Measurements from ENCODE around the gene SHROOM3.

The SHROOM3 gene

GRCh38 chr4:76592460-76592859, 157.4 kb downstream of the SHROOM3 start:
- no peak overlapping the region for H3K4me3 ChIP-seq (ENCODE audit: low read depth, low read length)
- no peak for DNase-seq (ENCODE audit: low read depth)
- no peak for TF ChIP-seq CTCF (IDR thresholded peaks at IDR 0.05; ENCODE audit: insufficient read depth, low read depth, low read length, missing control alignments)

GRCh38 chr4:76594173-76594572, 159.1 kb downstream of the SHROOM3 start:
- DNase-seq (ENCODE audit: low read depth): no peak
- no peak overlapping the region for H3K4me3 ChIP-seq (ENCODE audit: low read depth, low read length)
- TF ChIP-seq CTCF (IDR thresholded peaks at IDR 0.05; ENCODE audit: insufficient read depth, low read depth, low read length, missing control alignments): no peak

- DNase-seq (ENCODE audit: low read depth): no peak
- no peak overlapping the region for H3K4me3 ChIP-seq (ENCODE audit: low read depth, low read length)
- no peak for TF ChIP-seq CTCF (IDR thresholded peaks at IDR 0.05; ENCODE audit: insufficient read depth, low read depth, low read length, missing control alignments)
These were observed 160.4 kb downstream of the SHROOM3 start for GRCh38 chr4:76595435-76595834.

GRCh38 chr4:76596713-76597112, 161.7 kb downstream of the SHROOM3 start:
- no peak for DNase-seq (ENCODE audit: low read depth)
- no peak for TF ChIP-seq CTCF (IDR thresholded peaks at IDR 0.05; ENCODE audit: insufficient read depth, low read depth, low read length, missing control alignments)
- no peak overlapping the region for H3K4me3 ChIP-seq (ENCODE audit: low read depth, low read length)

DNA sequence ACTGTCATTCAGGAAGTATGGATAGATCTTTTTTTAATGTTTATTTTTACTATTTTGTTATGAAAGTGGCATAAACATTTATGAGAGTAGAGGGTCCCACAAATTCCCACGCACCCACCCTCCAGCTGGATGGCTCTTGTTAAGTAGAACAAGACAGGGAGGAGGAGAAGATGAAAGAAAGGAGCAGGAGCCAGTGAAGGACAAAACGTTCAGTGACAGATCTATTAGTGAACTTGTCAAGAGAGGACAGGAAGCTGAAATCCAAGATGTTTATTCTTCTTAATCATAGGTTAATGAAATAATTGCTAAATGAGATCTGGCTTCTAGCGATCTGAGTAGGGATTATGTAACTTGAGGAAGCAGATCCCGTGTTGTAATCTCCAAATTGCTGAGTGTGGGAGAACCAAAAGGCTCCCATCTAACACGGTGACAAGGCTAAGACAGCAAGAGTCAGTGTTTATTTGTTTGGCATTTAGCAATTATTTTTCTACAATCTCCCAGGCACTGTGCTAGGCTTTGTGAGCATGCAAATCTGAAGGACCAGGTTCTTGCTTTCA, 162.5 kb downstream of the SHROOM3 start:
- TF ChIP-seq CTCF (IDR thresholded peaks at IDR 0.05; ENCODE audit: insufficient read depth, low read depth, low read length, missing control alignments): no peak
- H3K4me3 ChIP-seq (ENCODE audit: low read depth, low read length): no peak overlapping the region
- DNase-seq (ENCODE audit: low read depth): no peak

DNA sequence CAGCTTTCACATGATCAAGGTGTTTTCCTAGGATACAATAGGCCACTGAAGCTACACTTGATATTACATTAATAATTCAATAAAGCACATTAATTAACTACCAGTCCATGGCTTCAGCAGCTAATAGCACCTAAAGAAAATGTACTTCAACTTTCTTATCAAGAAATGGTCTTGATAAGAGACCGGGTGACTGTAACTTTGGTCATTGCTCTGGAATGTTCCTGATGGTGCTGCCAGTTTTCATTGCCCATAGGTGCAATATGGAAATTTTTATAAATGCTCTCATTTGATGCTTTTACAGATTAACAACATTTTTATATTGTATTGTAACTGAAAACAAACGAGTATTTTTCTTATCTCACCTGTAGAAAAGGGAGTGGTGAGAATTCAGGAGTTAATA, 165.4 kb downstream of the SHROOM3 start:
- TF ChIP-seq CTCF (IDR thresholded peaks at IDR 0.05; ENCODE audit: insufficient read depth, low read depth, low read length, missing control alignments): no peak
- no peak overlapping the region for H3K4me3 ChIP-seq (ENCODE audit: low read depth, low read length)
- DNase-seq (ENCODE audit: low read depth): no peak

- no peak overlapping the region for H3K4me3 ChIP-seq (ENCODE audit: low read depth, low read length)
- TF ChIP-seq CTCF (IDR thresholded peaks at IDR 0.05; ENCODE audit: insufficient read depth, low read depth, low read length, missing control alignments): no peak
- DNase-seq (ENCODE audit: low read depth): peak; percentile 18
These were observed 166.8 kb downstream of the SHROOM3 start for GRCh38 chr4:76601791-76602190.
